ENCODE results near the gene SNTG2.

Gene SNTG2

GRCh38 chr2:1238598-1239138 lies 288.0 kb downstream of the SNTG2 start:
- no peak for DNase-seq (ENCODE audit: low spot score)

GRCh38 chr2:1245193-1245592 lies 294.5 kb downstream of the SNTG2 start:
- DNase-seq (ENCODE audit: low spot score) = no peak

GRCh38 chr2:1246239-1246638 lies 295.6 kb downstream of the SNTG2 start:
- no peak for DNase-seq (ENCODE audit: low spot score)

GRCh38 chr2:1246991-1247390 lies 296.3 kb downstream of the SNTG2 start:
- DNase-seq (ENCODE audit: low spot score) = no peak

GRCh38 chr2:1248187-1248586 lies 297.5 kb downstream of the SNTG2 start:
- no peak for DNase-seq (ENCODE audit: low spot score)

GRCh38 chr2:1249897-1250687 lies 299.4 kb downstream of the SNTG2 start:
- DNase-seq (ENCODE audit: low spot score) = no peak

- no peak for DNase-seq (ENCODE audit: low spot score)
These were observed 300.9 kb downstream of the SNTG2 start for GRCh38 chr2:1251520-1251919.

GRCh38 chr2:1253629-1254028 lies 303.0 kb downstream of the SNTG2 start:
- no peak for DNase-seq (ENCODE audit: low spot score)

- DNase-seq (ENCODE audit: low spot score) = no peak
These were observed 304.2 kb downstream of the SNTG2 start for GRCh38 chr2:1254662-1255343.

GRCh38 chr2:1256632-1257324 lies 306.1 kb downstream of the SNTG2 start:
- no peak for DNase-seq (ENCODE audit: low spot score)

- no peak for DNase-seq (ENCODE audit: low spot score)
These were observed 306.7 kb downstream of the SNTG2 start for GRCh38 chr2:1257334-1257733.

- no peak for DNase-seq (ENCODE audit: low spot score)
These were observed 309.1 kb downstream of the SNTG2 start for GRCh38 chr2:1259746-1260145.

- DNase-seq (ENCODE audit: low spot score) = no peak
These were observed 312.0 kb downstream of the SNTG2 start for GRCh38 chr2:1262609-1263008.

- no peak for DNase-seq (ENCODE audit: low spot score)
These were observed 314.8 kb downstream of the SNTG2 start for GRCh38 chr2:1265454-1265853.

GRCh38 chr2:1266351-1266750 lies 315.7 kb downstream of the SNTG2 start:
- DNase-seq (ENCODE audit: low spot score) = no peak

- no peak for DNase-seq (ENCODE audit: low spot score)
These were observed 317.4 kb downstream of the SNTG2 start for GRCh38 chr2:1268034-1268433.

- DNase-seq (ENCODE audit: low spot score) = no peak
These were observed 319.2 kb downstream of the SNTG2 start for GRCh38 chr2:1269812-1270211.

GRCh38 chr2:1272835-1273234 lies 322.2 kb downstream of the SNTG2 start:
- DNase-seq (ENCODE audit: low spot score) = no peak

- DNase-seq (ENCODE audit: low spot score) = no peak
These were observed 327.0 kb downstream of the SNTG2 start for GRCh38 chr2:1277634-1278033.

- no peak for DNase-seq (ENCODE audit: low spot score)
These were observed 327.5 kb downstream of the SNTG2 start for GRCh38 chr2:1278125-1278524.

- no peak for DNase-seq (ENCODE audit: low spot score)
These were observed 328.2 kb downstream of the SNTG2 start for GRCh38 chr2:1278861-1279260.

GRCh38 chr2:1282552-1282951 lies 331.9 kb downstream of the SNTG2 start:
- no peak for DNase-seq (ENCODE audit: low spot score)
